Hepatocyte (in vitro differentiated cells): ENCODE results near the gene KRTAP2-1. TPM values are rescaled to one million over a fixed set of nuclear protein-coding genes. Genes with fewer than 3 reads are reported as not detected.
"Not testable (repeated sequence)": the region's sequence is repeated elsewhere in the genome, so short reads cannot be mapped to it uniquely, and the experiment has no call there.

Source experiments
- DNase-seq: peaks from one replicate; pipeline ENCODE4 v3.0.0-alpha.2; 2016; ENCODE audit warnings: low spot score
- H2AFZ ChIP-seq: fragments of 200-600 bp; sonication (generic); 2 replicates; pipeline ENCODE4 v1.6.0; 2016; ENCODE audit warnings: antibody characterized with exemption, mild to moderate bottlenecking
- H3K27ac ChIP-seq: fragments of 200-600 bp; sonication (generic); 2 replicates; pipeline ENCODE4 v1.5.1; 2016; ENCODE audit warnings: mild to moderate bottlenecking
- H3K27me3 ChIP-seq: fragments of 200-600 bp; sonication (generic); 2 replicates; pipeline ENCODE4 v1.6.1; 2016
- H3K36me3 ChIP-seq: fragments of 200-600 bp; sonication (generic); replicated peaks from 2 replicates; pipeline ENCODE4 v1.5.1; 2016; ENCODE audit warnings: low read depth; ENCODE audit not compliant: insufficient read depth
- H3K4me1 ChIP-seq: fragments of 200-600 bp; sonication (generic); 2 replicates; pipeline ENCODE4 v1.5.1; 2016; ENCODE audit warnings: mild to moderate bottlenecking, moderate library complexity; ENCODE audit not compliant: insufficient read depth
- H3K4me2 ChIP-seq: fragments of 200-600 bp; sonication (generic); 2 replicates; pipeline ENCODE4 v1.6.0; 2016
- H3K4me3 ChIP-seq: fragments of 200-600 bp; sonication (generic); 2 replicates; pipeline ENCODE4 v1.5.1; 2016; ENCODE audit warnings: mild to moderate bottlenecking
- H3K79me2 ChIP-seq: fragments of 200-600 bp; sonication (generic); 2 replicates; pipeline ENCODE4 v1.6.0; 2017; ENCODE audit warnings: mild to moderate bottlenecking
- H3K9me2 ChIP-seq: fragments of 200-600 bp; sonication (generic); replicated peaks from 2 replicates; pipeline ENCODE4 v1.6.0; 2017; ENCODE audit warnings: mild to moderate bottlenecking; ENCODE audit not compliant: insufficient read depth
- H3K9me3 ChIP-seq: fragments of 200-600 bp; sonication (generic); 2 replicates; pipeline ENCODE4 v1.5.1; 2016; ENCODE audit warnings: low read depth, mild to moderate bottlenecking
- H4K20me1 ChIP-seq: fragments of 200-600 bp; sonication (generic); 2 replicates; pipeline ENCODE4 v1.6.0; 2016; ENCODE audit warnings: mild to moderate bottlenecking; ENCODE audit not compliant: insufficient read depth, poor library complexity, severe bottlenecking
- CTCF ChIP-seq: fragments of 200-600 bp; sonication (generic); IDR thresholded peaks from 2 replicates; pipeline ENCODE4 v1.5.1; 2016; ENCODE audit warnings: antibody characterized with exemption, mild to moderate bottlenecking; ENCODE audit not compliant: poor library complexity
- EZH2 ChIP-seq: fragments of 200-600 bp; sonication (generic); IDR thresholded peaks from 2 replicates; pipeline ENCODE4 v1.6.1; 2016; ENCODE audit warnings: antibody characterized with exemption, mild to moderate bottlenecking, borderline replicate concordance
- EZH2phosphoT487 ChIP-seq: fragments of 200-600 bp; sonication (generic); IDR thresholded peaks from one replicate; pipeline ENCODE4 v1.6.1; 2018; ENCODE audit warnings: antibody characterized with exemption, mild to moderate bottlenecking, low read depth, moderate library complexity; ENCODE audit not compliant: unreplicated experiment, severe bottlenecking
- WGBS: methylation state at CpG from one replicate; pipeline ENCODE4 v1.1.6; 2016; ENCODE audit warnings: low lambda C conversion rate; ENCODE audit errors: missing lambda C conversion rate; 5-methylcytosine and 5-hydroxymethylcytosine counted together
- polyA plus RNA-seq: library from polyadenylated mRNA; unstranded; fragments of >200 nt; fragmentation: Nextera tagmentation; extraction: Ambion mirVana; gene quantifications from 2 replicates; pipeline ENCODE4 v1.2.1, GENCODE V29; 2016
- total RNA-seq: library from RNA; depleted of rRNA; stranded (reverse); fragments of >200 nt; gene quantifications from 2 replicates; pipeline ENCODE4 v1.2.3, GENCODE V29; 2014

KRTAP2-1 gene
- total and polyA plus RNA-seq, 2 experiments from 2014 or later = not detected

GRCh38 chr17:41060052-41060604 lies 13.0 kb upstream of the KRTAP2-1 start, which contains the start of gene KRTAP2-3:
TSS of gene KRTAP2-3 (minus strand) at chr17:41060114. CDS start at chr17:41060050, 64 bp downstream.
- Histone ChIP-seq H3K4me1 (no peaks in the 10 kb centered on the region), H4K20me1 (no peaks in the 10 kb centered on the region), H3K4me3 (no peak within 1 kb of the TSS), H3K27me3 (no peaks in the 10 kb centered on the region), H3K79me2 (no peaks in the 10 kb centered on the region), H3K9me2 (no peaks in the 10 kb centered on the region), H3K4me2 (no peak within 1 kb of the TSS), H2AFZ (no peak within 1 kb of the TSS), H3K36me3 (no peaks in the 10 kb centered on the region), H3K27ac (no peak within 1 kb of the TSS), H3K9me3 (no peaks in the 10 kb centered on the region)
- 74% methylated on average over 6 of the region's 6 CpGs for WGBS
- no peak for TF ChIP-seq CTCF
- TF ChIP-seq EZH2phosphoT487 = no peak
- TF ChIP-seq EZH2 = no peak
- no peak for DNase-seq

GRCh38 chr17:41059276-41060051 lies 12.3 kb upstream of the KRTAP2-1 start:
- not testable (repeated sequence) for H3K4me1 ChIP-seq, H3K27ac ChIP-seq, H3K36me3 ChIP-seq, H3K4me3 ChIP-seq, H3K79me2 ChIP-seq, H3K27me3 ChIP-seq, H3K9me3 ChIP-seq, H2AFZ ChIP-seq, H4K20me1 ChIP-seq, H3K4me2 ChIP-seq, H3K9me2 ChIP-seq
- 67% methylated on average over 12 of the region's 31 CpGs for WGBS
- peak; percentile 28 for DNase-seq

- Histone ChIP-seq H3K36me3 (no peaks in the 10 kb centered on the region), H2AFZ (no peak overlapping the region), H4K20me1 (no peaks in the 10 kb centered on the region), H3K4me2 (no peak overlapping the region), H3K27me3 (no peaks in the 10 kb centered on the region), H3K79me2 (no peaks in the 10 kb centered on the region), H3K4me3 (no peak overlapping the region), H3K9me3 (no peaks in the 10 kb centered on the region), H3K27ac (no peak overlapping the region), H3K9me2 (no peaks in the 10 kb centered on the region), H3K4me1 (no peaks in the 10 kb centered on the region)
- TF ChIP-seq CTCF = no peak
- WGBS = 93% methylated on average over 5 of the region's 5 CpGs
- no peak for DNase-seq
These were observed 11.6 kb upstream of the KRTAP2-1 start for GRCh38 chr17:41058741-41059140.

GRCh38 chr17:41057547-41057946 lies 10.4 kb upstream of the KRTAP2-1 start:
- Histone ChIP-seq H3K4me1 (no peaks in the 10 kb centered on the region), H3K27ac (no peak overlapping the region), H3K27me3 (no peaks in the 10 kb centered on the region), H3K9me2 (no peaks in the 10 kb centered on the region), H4K20me1 (no peaks in the 10 kb centered on the region), H2AFZ (no peak overlapping the region), H3K79me2 (no peaks in the 10 kb centered on the region), H3K4me2 (no peak overlapping the region), H3K4me3 (no peak overlapping the region), H3K9me3 (no peaks in the 10 kb centered on the region), H3K36me3 (no peaks in the 10 kb centered on the region)
- TF ChIP-seq CTCF (no peak), EZH2phosphoT487 (no peak), EZH2 (no peak)
- 100% methylated on average over 1 of the region's 1 CpG for WGBS
- DNase-seq = no peak

- H3K4me3 ChIP-seq, H3K27ac ChIP-seq, H3K27me3 ChIP-seq, H3K4me1 ChIP-seq, H3K9me3 ChIP-seq, H3K36me3 ChIP-seq, DNase-seq, H3K9me2 ChIP-seq, H3K79me2 ChIP-seq, H4K20me1 ChIP-seq, H3K4me2 ChIP-seq, H2AFZ ChIP-seq: not testable (repeated sequence)
- 67% methylated on average over 1 of the region's 6 CpGs for WGBS
These were observed 8.0 kb upstream of the KRTAP2-1 start, which contains the start of gene KRTAP2-2 for GRCh38 chr17:41055130-41055529. TSS of gene KRTAP2-2 (minus strand) at chr17:41055230. CDS start at chr17:41055211, 19 bp downstream.

- H3K9me3 ChIP-seq, H3K27ac ChIP-seq, H3K27me3 ChIP-seq, H3K4me2 ChIP-seq, H3K4me1 ChIP-seq, H4K20me1 ChIP-seq, H3K4me3 ChIP-seq, H2AFZ ChIP-seq, H3K79me2 ChIP-seq, H3K9me2 ChIP-seq, DNase-seq, H3K36me3 ChIP-seq: not testable (repeated sequence)
- 86% methylated on average over 5 of the region's 9 CpGs for WGBS
These were observed 7.4 kb upstream of the KRTAP2-1 start for GRCh38 chr17:41054556-41054955.
